ENCODE data around the gene SLC16A11. TPM values are rescaled to one million over a fixed set of nuclear protein-coding genes. Genes with fewer than 3 reads are reported as not detected.
A peak's percentile ranks its signal among the peaks of the same experiment; 100 is the strongest.

Gene SLC16A11
- total and polyA plus RNA-seq, 10 of the 15 experiments (the other 5 are each of a cell fraction or from before 2014, with no cell fraction given), result 0.11 to 2.7 (median 0.84) TPM

DNA sequence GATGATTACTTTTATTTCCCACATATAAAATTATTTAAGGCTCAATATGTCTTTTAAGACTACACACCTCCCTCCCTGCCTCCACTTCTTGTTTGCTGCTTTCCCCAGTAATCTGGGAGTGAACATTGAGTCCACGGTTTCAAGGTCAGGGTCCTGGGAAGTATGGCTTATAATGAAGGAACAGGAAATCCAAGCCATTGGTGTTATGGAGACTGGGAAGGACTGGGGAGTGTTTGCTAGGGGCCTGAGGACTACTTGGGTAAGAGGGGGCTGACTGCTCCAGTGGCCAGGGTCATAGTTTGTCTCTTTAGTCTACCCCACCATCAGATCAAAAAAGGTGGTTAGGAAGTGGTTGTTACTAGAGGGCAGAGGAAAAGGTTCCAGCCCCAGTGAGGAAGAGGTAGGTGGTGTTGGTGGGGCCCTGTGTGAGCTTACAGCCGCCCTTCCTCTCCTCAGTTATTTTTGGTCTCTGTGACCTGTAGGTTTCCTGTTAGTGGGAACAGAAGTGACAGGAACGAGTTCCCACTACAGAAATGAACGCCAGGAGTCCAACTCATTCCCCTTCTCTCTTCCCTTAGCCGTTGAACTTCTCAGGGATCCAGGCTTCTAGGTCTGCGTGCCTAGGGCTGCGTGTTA lies 8.8 kb downstream of the SLC16A11 start (continued):
- TF ChIP-seq, protein P1, sequence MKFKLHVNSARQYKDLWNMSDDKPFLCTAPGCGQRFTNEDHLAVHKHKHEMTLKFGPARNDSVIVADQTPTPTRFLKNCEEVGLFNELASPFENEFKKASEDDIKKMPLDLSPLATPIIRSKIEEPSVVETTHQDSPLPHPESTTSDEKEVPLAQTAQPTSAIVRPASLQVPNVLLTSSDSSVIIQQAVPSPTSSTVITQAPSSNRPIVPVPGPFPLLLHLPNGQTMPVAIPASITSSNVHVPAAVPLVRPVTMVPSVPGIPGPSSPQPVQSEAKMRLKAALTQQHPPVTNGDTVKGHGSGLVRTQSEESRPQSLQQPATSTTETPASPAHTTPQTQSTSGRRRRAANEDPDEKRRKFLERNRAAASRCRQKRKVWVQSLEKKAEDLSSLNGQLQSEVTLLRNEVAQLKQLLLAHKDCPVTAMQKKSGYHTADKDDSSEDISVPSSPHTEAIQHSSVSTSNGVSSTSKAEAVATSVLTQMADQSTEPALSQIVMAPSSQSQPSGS (IDR thresholded peaks at IDR 0.05; ENCODE audit: low read length), result no peak
- TF ChIP-seq FOXM1 (IDR thresholded peaks at IDR 0.05; ENCODE audit: low read depth, low read length), result peak; percentile 26; the same call in 1 of the 2 replicates
- TF ChIP-seq CHD1 (IDR thresholded peaks at IDR 0.05; ENCODE audit: low read depth, low read length), result no peak
- no peak for TF ChIP-seq PAX5 (IDR thresholded peaks at IDR 0.05; ENCODE audit: borderline replicate concordance, low read depth, low read length)
- no peak for TF ChIP-seq SMAD1 (IDR thresholded peaks at IDR 0.05; ENCODE audit: low read depth, partially characterized antibody)
- peak; percentile 38 to 50; a peak in 3 of 4 replicates for TF ChIP-seq IKZF2 (IDR thresholded peaks at IDR 0.05)
- TF ChIP-seq TAF1 (IDR thresholded peaks at IDR 0.05; ENCODE audit: borderline replicate concordance, low read depth, low read length), result 0 out of 2 replicates have a peak, but pooled peaks have one; percentile 4
- TF ChIP-seq, protein P2, sequence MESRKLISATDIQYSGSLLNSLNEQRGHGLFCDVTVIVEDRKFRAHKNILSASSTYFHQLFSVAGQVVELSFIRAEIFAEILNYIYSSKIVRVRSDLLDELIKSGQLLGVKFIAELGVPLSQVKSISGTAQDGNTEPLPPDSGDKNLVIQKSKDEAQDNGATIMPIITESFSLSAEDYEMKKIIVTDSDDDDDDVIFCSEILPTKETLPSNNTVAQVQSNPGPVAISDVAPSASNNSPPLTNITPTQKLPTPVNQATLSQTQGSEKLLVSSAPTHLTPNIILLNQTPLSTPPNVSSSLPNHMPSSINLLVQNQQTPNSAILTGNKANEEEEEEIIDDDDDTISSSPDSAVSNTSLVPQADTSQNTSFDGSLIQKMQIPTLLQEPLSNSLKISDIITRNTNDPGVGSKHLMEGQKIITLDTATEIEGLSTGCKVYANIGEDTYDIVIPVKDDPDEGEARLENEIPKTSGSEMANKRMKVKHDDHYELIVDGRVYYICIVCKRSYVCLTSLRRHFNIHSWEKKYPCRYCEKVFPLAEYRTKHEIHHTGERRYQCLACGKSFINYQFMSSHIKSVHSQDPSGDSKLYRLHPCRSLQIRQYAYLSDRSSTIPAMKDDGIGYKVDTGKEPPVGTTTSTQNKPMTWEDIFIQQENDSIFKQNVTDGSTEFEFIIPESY (IDR thresholded peaks at IDR 0.05), result no peak
- TF ChIP-seq SREBF2 (IDR thresholded peaks at IDR 0.05; ENCODE audit: low read length), result no peak
- TF ChIP-seq EZH2 (IDR thresholded peaks at IDR 0.05; ENCODE audit: borderline replicate concordance, control insufficient read depth, low read depth, low read length), result no peak
- no peak for TF ChIP-seq SPI1 (IDR thresholded peaks at IDR 0.05; ENCODE audit: borderline replicate concordance, insufficient read depth, low read depth, low read length)
- TF ChIP-seq CREB1 (IDR thresholded peaks at IDR 0.05; ENCODE audit: low read depth), result 0 out of 2 replicates have a peak, but pooled peaks have one; percentile 8
- TF ChIP-seq KAT2A (conservative IDR thresholded peaks at IDR 0.05; ENCODE audit: control insufficient read depth, low read depth, low read length), result no peak
- TF ChIP-seq ETV6 (conservative IDR thresholded peaks at IDR 0.05 in 1 of 2, IDR thresholded peaks at IDR 0.05 in 1 of 2; ENCODE audit: borderline replicate concordance in 1 of 2, low read depth in 1 of 2), result peak in 1 of 2 experiments; percentile 89; a peak in 2 of 4 replicates
- no peak for TF ChIP-seq STAT1 (conservative IDR thresholded peaks at IDR 0.05)
- no peak; the same call in 1 of the 2 replicates for TF ChIP-seq NBN (IDR thresholded peaks at IDR 0.05)
- TF ChIP-seq ESRRA (IDR thresholded peaks at IDR 0.05; ENCODE audit: low read length), result no peak
- no peak for TF ChIP-seq ZNF207 (IDR thresholded peaks at IDR 0.05; ENCODE audit: borderline replicate concordance)
- TF ChIP-seq TCF12 (IDR thresholded peaks at IDR 0.05; ENCODE audit: low read depth, low read length), result no peak
- peak; percentile 23; the same call in 1 of the 2 replicates for TF ChIP-seq MTA2 (IDR thresholded peaks at IDR 0.05; ENCODE audit: low read depth)
- TF ChIP-seq RUNX3 (IDR thresholded peaks at IDR 0.05; ENCODE audit: low read length), result peak; percentile 65
- TF ChIP-seq RAD51 (IDR thresholded peaks at IDR 0.05), result no peak
- TF ChIP-seq, protein P3, sequence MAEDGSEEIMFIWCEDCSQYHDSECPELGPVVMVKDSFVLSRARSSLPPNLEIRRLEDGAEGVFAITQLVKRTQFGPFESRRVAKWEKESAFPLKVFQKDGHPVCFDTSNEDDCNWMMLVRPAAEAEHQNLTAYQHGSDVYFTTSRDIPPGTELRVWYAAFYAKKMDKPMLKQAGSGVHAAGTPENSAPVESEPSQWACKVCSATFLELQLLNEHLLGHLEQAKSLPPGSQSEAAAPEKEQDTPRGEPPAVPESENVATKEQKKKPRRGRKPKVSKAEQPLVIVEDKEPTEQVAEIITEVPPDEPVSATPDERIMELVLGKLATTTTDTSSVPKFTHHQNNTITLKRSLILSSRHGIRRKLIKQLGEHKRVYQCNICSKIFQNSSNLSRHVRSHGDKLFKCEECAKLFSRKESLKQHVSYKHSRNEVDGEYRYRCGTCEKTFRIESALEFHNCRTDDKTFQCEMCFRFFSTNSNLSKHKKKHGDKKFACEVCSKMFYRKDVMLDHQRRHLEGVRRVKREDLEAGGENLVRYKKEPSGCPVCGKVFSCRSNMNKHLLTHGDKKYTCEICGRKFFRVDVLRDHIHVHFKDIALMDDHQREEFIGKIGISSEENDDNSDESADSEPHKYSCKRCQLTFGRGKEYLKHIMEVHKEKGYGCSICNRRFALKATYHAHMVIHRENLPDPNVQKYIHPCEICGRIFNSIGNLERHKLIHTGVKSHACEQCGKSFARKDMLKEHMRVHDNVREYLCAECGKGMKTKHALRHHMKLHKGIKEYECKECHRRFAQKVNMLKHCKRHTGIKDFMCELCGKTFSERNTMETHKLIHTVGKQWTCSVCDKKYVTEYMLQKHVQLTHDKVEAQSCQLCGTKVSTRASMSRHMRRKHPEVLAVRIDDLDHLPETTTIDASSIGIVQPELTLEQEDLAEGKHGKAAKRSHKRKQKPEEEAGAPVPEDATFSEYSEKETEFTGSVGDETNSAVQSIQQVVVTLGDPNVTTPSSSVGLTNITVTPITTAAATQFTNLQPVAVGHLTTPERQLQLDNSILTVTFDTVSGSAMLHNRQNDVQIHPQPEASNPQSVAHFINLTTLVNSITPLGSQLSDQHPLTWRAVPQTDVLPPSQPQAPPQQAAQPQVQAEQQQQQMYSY (CRISPR knock-in tag; IDR thresholded peaks at IDR 0.05), result no peak
- TF ChIP-seq PKNOX1 (IDR thresholded peaks at IDR 0.05), result no peak

All from GM12878 (cell line).